ENCODE data around the gene SLC7A6. TPM values are rescaled to one million over a fixed set of nuclear protein-coding genes. Genes with fewer than 3 reads are reported as not detected.

SLC7A6 gene
- total and polyA plus RNA-seq, 2 of the 13 experiments (the other 11 are each of a cell fraction or from before 2014, with no cell fraction given) = 35.8 to 70.8 TPM

DNA sequence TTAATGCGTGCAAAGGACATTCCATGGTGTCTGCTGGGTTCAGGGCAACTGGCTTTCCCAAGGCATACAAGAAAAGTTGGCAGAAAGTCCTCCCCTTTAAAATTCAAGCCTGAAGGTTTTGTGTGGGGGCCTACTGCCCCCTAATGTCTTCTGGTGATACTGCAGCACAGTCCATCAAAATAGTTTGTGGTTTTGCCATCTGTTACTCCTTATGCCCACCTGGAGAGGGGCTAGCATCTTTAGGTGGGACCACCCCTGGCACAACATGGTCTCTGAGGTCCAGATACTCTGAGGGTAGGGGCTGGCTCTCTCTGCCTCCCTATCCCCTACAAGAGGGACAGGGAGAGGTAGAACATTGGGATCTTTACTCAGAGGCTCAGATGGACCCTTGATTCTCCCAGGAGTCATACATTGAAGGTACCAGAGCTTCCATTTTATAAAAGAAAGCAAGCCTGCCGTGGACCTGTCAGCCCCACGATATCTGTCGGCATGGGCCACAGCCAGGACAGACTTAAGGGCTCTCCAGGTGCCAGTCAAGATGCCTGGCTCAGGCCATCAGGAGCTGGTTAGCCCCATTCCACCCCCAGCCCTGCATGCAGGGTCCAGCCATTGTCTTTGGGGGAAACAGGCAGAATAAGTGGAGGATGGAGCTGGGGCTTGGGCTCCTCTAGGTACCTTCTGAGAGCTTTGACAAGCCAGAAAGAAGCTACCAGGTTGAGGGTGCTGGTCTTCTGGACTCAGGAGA, 34.7 kb upstream of the SLC7A6 start (continued):
- TF ChIP-seq, protein P1, sequence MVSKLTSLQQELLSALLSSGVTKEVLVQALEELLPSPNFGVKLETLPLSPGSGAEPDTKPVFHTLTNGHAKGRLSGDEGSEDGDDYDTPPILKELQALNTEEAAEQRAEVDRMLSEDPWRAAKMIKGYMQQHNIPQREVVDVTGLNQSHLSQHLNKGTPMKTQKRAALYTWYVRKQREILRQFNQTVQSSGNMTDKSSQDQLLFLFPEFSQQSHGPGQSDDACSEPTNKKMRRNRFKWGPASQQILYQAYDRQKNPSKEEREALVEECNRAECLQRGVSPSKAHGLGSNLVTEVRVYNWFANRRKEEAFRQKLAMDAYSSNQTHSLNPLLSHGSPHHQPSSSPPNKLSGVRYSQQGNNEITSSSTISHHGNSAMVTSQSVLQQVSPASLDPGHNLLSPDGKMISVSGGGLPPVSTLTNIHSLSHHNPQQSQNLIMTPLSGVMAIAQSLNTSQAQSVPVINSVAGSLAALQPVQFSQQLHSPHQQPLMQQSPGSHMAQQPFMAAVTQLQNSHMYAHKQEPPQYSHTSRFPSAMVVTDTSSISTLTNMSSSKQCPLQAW (CRISPR knock-in tag; IDR thresholded peaks at IDR 0.05) = 0 out of 2 replicates have a peak, but pooled peaks have one; percentile 38
- peak; percentile 45 for TF ChIP-seq XRCC5 (optimal IDR thresholded peaks at IDR 0.05; ENCODE audit: low read length)
- TF ChIP-seq ZNF468 (CRISPR knock-in tag; IDR thresholded peaks at IDR 0.05) = no peak
- TF ChIP-seq ZNF414 (CRISPR knock-in tag; IDR thresholded peaks at IDR 0.05) = no peak
- no peak for TF ChIP-seq ZNF484 (CRISPR knock-in tag; IDR thresholded peaks at IDR 0.05; ENCODE audit: borderline replicate concordance, low read depth)
- TF ChIP-seq ZFY (CRISPR knock-in tag; IDR thresholded peaks at IDR 0.05) = peak; percentile 22; the same call in 1 of the 2 replicates
- 0 out of 2 replicates have a peak, but pooled peaks have one; percentile 49 for TF ChIP-seq ZNF572 (CRISPR knock-in tag; IDR thresholded peaks at IDR 0.05)
- TF ChIP-seq ATAD3A (CRISPR knock-in tag; IDR thresholded peaks at IDR 0.05) = no peak
- TF ChIP-seq ZNF580 (CRISPR knock-in tag; IDR thresholded peaks at IDR 0.05; ENCODE audit: borderline replicate concordance, low read depth) = 0 out of 2 replicates have a peak, but pooled peaks have one; percentile 31
- TF ChIP-seq ZNF263 (CRISPR knock-in tag; IDR thresholded peaks at IDR 0.05) = peak; percentile 83
- peak; percentile 45; the same call in 1 of the 2 replicates for TF ChIP-seq SIN3B (IDR thresholded peaks at IDR 0.05; ENCODE audit: low read length)
- TF ChIP-seq ZNF614 (CRISPR knock-in tag; IDR thresholded peaks at IDR 0.05; ENCODE audit: borderline replicate concordance) = 0 out of 2 replicates have a peak, but pooled peaks have one; percentile 20
- 0 out of 2 replicates have a peak, but pooled peaks have one; percentile 27 for TF ChIP-seq TBX2 (CRISPR knock-in tag; IDR thresholded peaks at IDR 0.05; ENCODE audit: borderline replicate concordance)
- TF ChIP-seq TOPORS (CRISPR knock-in tag; IDR thresholded peaks at IDR 0.05) = no peak
- no peak for TF ChIP-seq MTA1 (CRISPR knock-in tag; IDR thresholded peaks at IDR 0.05; ENCODE audit: borderline replicate concordance)
- no peak for TF ChIP-seq MAFG (CRISPR knock-in tag; IDR thresholded peaks at IDR 0.05)
- 0 out of 2 replicates have a peak, but pooled peaks have one; percentile 14 for TF ChIP-seq BRD4 (CRISPR knock-in tag; IDR thresholded peaks at IDR 0.05)
- no peak for TF ChIP-seq ZNF441 (CRISPR knock-in tag; IDR thresholded peaks at IDR 0.05; ENCODE audit: borderline replicate concordance)
- no peak for TF ChIP-seq ZNF337 (CRISPR knock-in tag; IDR thresholded peaks at IDR 0.05; ENCODE audit: borderline replicate concordance, low read depth)
- peak; percentile 7 for TF ChIP-seq TEAD3 (CRISPR knock-in tag; optimal IDR thresholded peaks at IDR 0.05; ENCODE audit: borderline replicate concordance)
- TF ChIP-seq BRCA1 (CRISPR knock-in tag; IDR thresholded peaks at IDR 0.05) = no peak
- TF ChIP-seq POLR2AphosphoS2 (IDR thresholded peaks at IDR 0.05; ENCODE audit: low read depth, low read length) = 0 out of 2 replicates have a peak, but pooled peaks have one; percentile 20
- peak; percentile 20 for TF ChIP-seq ASH2L (IDR thresholded peaks at IDR 0.05; ENCODE audit: insufficient read length, low read depth, low read length)
- peak; percentile 39; the same call in 1 of the 2 replicates for TF ChIP-seq ZFP91 (CRISPR knock-in tag; IDR thresholded peaks at IDR 0.05; ENCODE audit: borderline replicate concordance)
- TF ChIP-seq SMC3 (IDR thresholded peaks at IDR 0.05; ENCODE audit: low read length) = peak; percentile 74
- TF ChIP-seq NFATC3 (CRISPR knock-in tag; IDR thresholded peaks at IDR 0.05) = no peak
- 0 out of 2 replicates have a peak, but pooled peaks have one; percentile 39 for TF ChIP-seq SP4 (CRISPR knock-in tag; IDR thresholded peaks at IDR 0.05)
